NCI-H128 (cell line): Measurements from ENCODE around the gene NDUFB8.

Source experiments
- DNase-seq: peaks from one replicate; lab custom pipeline; 2025; ENCODE audit not compliant: unreplicated experiment; lab: John Stamatoyannopoulos, UW

Gene NDUFB8

GRCh38 chr10:100537475-100537874 lies 7.8 kb upstream of the NDUFB8 start:
- no peak for DNase-seq

DNA sequence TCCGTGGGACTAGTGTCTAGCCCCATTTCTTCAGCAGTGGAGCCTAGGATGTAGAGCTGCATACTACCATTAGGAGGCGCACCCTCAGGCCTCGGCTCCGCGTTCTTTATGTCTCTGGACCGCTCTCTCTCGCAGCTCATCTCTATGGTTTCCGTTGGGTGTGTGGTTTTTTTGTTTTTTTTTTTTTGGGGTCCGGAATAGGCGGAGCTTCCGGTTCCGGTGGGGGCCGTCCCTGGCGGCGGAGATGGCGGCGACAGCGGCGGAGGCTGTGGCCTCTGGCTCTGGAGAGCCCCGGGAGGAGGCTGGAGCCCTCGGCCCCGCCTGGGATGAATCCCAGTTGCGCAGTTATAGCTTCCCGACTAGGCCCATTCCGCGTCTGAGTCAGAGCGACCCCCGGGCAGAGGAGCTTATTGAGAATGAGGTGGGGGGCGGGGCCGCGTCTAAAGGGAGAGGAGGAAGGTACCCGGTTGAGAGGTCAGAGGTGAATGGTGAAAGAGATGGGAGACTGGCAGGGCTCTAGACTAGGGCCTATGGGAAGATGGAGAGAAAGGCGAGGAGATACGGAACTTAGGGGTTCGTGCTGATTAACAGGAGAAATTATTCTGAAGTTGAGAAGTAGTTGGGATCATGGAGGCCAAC lies 6.2 kb upstream of the NDUFB8 start, which contains the start of gene HIF1AN:
Gene HIF1AN (plus strand): TSS at position 229 of the 639 bp plus-strand sequence. CDS start 16 bp downstream, at position 245.
- peak; percentile 77 for DNase-seq

GRCh38 chr10:100535338-100535714 lies 5.7 kb upstream of the NDUFB8 start:
- no peak for DNase-seq

- DNase-seq: no peak
Measured at GRCh38 chr10:100534726-100535125, 5.1 kb upstream of the NDUFB8 start.

GRCh38 chr10:100531761-100532160 lies 2.1 kb upstream of the NDUFB8 start:
- no peak for DNase-seq

DNA sequence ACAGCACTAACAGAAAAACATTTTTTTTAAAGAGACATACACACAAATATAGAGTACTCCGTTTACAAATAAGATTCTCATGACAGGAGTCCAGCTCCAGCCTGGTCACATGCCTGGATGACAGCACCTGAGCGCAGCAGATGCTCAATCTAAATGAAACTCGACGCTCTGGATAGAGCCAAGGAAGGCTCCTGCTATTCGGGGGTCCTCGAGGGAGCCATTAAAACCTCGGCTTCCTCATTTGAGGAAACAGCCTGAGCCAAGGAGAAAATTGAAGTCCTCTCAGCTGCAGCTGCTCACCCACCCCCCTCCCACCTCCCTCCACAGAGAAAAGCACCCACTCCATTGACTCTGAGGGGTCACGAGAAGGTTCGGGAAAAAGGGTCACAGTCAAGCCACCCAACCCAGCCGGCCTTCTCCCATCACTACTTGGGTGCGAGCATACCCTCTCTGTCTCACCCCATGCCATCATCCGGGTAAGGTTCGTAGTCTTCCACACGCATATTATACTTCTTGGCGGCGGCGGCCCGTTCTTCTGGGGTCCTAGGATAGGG lies 673 bp downstream of the NDUFB8 start:
- DNase-seq: no peak

- no peak for DNase-seq
Measured at GRCh38 chr10:100528123-100528886, 1.4 kb downstream of the NDUFB8 start.

- no peak for DNase-seq
Measured at GRCh38 chr10:100524638-100525037, 5.0 kb downstream of the NDUFB8 start.

DNA sequence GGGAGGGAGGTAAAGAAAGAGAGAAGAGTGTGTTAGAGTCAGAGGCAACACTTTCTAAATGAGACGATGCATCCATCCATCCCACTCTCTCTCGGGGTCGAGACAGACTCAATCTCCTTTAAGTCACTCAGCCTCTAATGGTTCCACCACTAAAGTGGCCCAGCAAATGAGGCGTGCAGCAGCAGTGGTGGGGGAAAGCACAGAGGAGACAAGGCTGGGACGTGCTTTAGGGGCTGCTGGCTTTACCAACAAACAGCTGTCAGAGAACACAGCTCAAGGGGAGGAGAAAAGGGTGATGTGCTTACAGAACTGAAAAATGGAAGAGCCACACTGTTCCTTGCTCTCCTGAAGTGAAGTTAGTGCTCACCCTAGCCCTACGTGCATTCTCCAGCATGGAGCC lies 5.5 kb downstream of the NDUFB8 start:
- no peak for DNase-seq

DNA sequence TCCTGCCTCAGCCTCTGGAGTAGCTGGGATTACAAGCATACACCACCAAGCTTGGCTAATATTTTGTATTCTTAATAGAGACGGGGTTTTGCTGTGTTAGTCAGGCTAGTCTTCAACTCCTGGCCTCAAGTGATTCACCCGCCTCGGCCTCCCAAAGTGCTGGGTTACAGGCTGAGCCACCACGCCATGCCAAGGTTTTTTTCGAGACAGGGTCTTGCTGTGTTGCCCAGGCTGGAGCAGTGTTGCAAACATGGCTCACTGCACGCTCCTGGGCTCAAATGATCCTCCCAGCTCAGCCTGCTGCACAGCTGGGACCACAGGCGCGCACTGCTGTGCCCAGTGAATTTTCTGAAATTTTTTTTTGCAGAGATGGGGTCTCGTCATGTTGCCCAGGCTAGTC lies 6.7 kb downstream of the NDUFB8 start:
- DNase-seq: no peak

GRCh38 chr10:100522107-100522801 lies 7.4 kb downstream of the NDUFB8 start:
- DNase-seq: no peak

DNA sequence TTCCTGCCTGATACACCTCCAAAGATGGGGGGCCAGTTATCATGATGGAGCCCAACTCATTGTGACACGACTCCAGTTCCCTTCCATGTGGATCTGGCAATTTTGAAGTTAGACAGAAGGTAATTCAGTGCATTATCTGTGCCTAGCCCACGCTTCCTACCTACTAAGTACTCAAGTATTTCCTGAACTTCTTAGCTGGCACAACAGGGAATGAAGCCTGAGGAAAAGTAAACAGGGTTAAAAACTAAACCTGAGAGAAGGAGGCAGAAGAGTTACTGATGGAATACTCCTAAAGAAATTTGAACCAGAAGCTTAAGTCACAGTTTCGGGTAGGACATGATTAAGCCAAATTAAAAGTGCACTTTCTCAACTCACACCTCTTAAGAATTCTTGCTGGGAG lies 8.9 kb downstream of the NDUFB8 start:
- DNase-seq: no peak

DNA sequence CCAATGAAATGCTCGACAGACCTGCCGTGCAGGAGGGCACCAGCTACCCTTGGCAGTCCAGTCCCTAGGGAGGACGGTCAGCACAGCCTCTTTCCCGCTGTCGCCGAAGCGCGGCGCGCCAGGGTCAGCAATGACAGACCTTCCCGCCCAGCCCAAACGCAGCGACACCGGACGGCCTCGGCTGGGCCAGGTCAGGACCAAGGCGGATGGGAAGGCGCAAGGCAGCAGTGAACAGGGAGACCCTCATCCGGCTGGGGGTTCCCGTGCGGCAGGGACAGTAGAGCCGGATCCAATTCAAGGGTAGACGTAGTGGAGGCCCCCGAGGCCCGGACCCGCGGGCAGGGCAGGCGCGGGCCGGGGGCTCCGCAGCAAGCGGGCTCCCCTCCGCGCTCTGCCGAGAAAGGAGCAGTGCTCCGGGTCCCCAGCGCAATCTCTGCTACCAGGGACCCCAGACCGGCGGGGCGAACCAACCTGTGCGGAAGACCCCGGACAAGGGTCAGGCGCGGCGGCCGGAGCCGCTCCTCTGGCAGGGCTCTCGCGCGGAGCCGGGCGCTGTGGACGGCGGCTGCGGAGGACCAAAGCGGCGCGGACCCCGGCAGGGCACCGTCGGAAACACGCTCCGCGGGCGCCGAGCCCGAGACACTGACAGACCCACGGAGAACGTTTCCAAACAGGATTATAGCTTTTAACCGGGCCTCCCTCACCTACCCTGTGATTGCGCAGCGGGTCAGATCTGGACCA lies 10.2 kb downstream of the NDUFB8 start, which contains the start of gene SEC31B:
Gene SEC31B (minus strand): TSS at position 551 of the 741 bp plus-strand sequence. CDS start 2,909 bp downstream, outside the sequence.
- DNase-seq: no peak

GRCh38 chr10:100518761-100519241 lies 10.9 kb downstream of the NDUFB8 start:
- peak; percentile 3 for DNase-seq

DNA sequence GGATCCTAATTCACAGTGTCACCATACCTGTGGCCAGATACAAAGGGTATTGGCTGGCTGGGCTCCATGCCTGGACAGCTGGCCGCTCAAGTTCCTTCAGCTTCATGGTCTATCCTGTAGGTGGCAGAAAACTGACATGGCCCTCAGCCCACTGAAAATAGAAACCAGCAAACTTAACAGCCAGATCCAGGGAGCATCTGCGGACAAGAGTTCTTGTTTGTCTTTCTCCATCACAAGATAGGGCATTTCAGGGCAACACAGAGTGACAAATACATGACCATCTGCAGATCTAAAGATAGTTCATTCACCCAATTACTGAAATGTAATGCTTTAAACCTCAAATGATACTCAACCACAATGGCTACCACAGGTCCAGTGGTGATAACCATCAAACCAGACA lies 12.8 kb downstream of the NDUFB8 start:
- DNase-seq: no peak

GRCh38 chr10:100515612-100516011 lies 14.1 kb downstream of the NDUFB8 start:
- DNase-seq: no peak

DNA sequence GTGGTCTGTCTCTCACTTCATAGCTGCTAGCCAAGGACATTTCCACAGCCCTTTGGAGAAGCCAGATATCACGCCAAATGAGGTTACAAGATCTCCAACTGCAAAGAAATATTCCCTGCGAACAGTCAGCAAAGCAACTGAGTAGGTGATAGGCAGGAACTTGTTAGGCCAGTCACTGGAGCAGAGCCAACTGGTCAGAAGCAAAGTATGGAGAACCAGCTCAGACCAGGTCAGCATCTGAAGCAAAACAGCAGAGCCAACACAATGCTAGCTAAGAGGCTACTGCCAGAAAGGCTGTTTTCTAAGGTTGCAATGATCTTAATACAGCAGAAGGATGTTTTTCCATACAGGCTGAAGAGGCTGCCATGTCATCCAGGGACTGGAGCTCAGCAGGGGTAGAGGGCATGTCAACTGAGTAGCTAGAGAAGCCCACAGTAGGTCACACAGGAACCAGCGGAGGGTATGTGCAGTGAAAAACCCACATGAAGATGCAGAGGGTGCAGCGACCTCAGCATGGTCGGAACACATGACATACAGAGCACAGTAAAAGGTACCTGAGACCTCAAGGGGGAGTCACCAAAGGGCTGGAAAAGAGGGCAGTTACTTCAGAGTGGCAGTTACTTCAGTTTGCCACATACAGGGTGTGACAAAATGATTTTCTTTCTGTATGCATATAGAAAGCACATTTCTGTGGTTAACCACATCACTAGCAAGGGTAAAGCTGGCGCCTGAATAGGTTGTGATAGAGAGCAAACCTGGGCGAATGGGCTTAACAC lies 18.9 kb downstream of the NDUFB8 start:
- DNase-seq: no peak

DNA sequence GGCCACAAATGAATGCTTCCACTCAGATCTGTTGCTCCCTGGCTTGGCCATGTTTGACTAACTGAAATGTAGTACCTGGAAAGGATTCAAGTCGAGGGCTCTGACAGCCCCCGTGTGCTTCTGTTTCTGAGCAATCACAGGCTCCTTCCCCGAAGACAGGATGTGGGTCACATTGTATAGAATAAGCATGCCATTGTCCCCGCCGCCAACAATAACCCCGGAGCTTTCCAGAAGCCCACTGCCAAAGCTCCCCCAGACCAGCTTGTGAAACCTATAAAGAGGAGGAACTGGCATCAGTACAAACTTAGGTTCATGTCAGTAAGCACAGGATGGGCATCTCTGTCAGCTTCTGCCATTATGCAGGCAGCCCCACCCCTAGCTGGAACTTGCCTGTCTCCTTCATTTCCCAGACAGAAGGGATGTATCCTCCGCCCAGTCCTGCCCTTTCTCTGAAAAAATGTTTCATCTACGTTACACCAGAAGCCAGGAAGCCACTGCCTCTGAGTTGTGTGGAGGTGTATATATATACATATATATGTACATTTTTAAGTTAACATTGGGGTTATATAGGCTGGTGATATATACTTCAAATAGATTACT lies 20.3 kb downstream of the NDUFB8 start:
- DNase-seq: no peak

DNA sequence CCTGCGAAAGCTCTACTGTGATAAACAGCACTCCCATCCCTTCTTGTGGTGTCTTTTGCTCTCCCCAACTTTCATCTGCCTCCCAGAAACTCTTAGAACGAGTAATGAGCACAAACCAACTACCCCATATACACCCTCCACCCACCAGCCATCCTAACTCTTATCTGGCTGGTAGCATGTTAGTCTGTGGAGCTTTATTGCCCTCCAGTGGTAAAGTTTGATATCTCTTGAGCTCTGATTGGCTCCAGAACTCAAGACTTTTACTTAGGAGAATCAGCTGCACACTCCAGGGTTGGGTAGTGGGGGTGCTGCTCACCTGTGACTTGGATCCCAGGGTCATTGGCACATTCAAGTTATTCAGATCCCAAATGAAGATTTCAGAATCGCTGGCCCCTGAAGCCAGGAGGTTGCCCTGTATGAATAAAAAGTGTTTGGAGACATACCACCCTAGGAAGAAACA lies 20.9 kb downstream of the NDUFB8 start:
- peak; percentile 7 for DNase-seq
